Breast epithelium (tissue), 4 donors: ENCODE results near the gene CDCA4. TPM values are rescaled to one million over a fixed set of nuclear protein-coding genes. Genes with fewer than 3 reads are reported as not detected.

Experiments
- DNase-seq, 2 donors: peaks; one replicate each; pipeline ENCODE4 v3.0.0-alpha.2; 2019; ENCODE audit warnings: low spot score in 2 of 2
- H3K27ac ChIP-seq, 2 donors: fragments of 200-600 bp; sonication (generic) in 1 of 2; one replicate each; pipeline ENCODE4 v1.5.1; 2016 to 2019; ENCODE audit warnings: mild to moderate bottlenecking in 1 of 2
- H3K27me3 ChIP-seq, 2 donors: fragments of 200-600 bp; sonication (generic) in 1 of 2; one replicate each; pipeline versions ENCODE4 v1.5.1 to v1.6.0; 2017 to 2019; ENCODE audit warnings: control low read depth in 1 of 2, mild to moderate bottlenecking in 1 of 2
- H3K36me3 ChIP-seq: fragments of 200-600 bp; one replicate; pipeline ENCODE4 v1.5.1; 2019
- H3K4me1 ChIP-seq, 2 donors: fragments of 200-600 bp; sonication (generic); one replicate each; pipeline ENCODE4 v1.5.1; 2016 to 2019; ENCODE audit warnings: control low read depth in 1 of 2
- H3K4me3 ChIP-seq, 3 donors: fragments of 200-600 bp; sonication (generic); 1 replicate in 2 of 3; 2 replicates in 1 of 3; pipeline ENCODE4 v1.5.1; 2016 to 2019; ENCODE audit warnings: mild to moderate bottlenecking in 3 of 3, moderate library complexity in 2 of 3
- H3K9me3 ChIP-seq, 2 donors: fragments of 200-600 bp; sonication (generic) in 1 of 2; one replicate each; pipeline ENCODE4 v1.5.1; 2016 to 2019; ENCODE audit warnings: control low read depth in 1 of 2
- POLR2A ChIP-seq: fragments of 450-650 bp; IDR thresholded peaks from one replicate; pipeline ENCODE4 v1.6.1; 2016; ENCODE audit warnings: antibody characterized with exemption, mild to moderate bottlenecking, moderate library complexity
- POLR2AphosphoS5 ChIP-seq, 3 donors: sonication (generic); formaldehyde crosslinking; IDR thresholded peaks; one replicate each; pipeline ENCODE4 v1.6.1; 2017; ENCODE audit warnings: antibody characterized with exemption in 3 of 3
- intact Hi-C: fragments of 100-400 bp; cut with DNase I; formaldehyde crosslinking; loops from one replicate; pipeline ENCODE4 v1.15.1; 2023; ENCODE audit warnings: low total_unique reads
- total RNA-seq, 3 donors: library from RNA; depleted of rRNA; stranded (reverse); fragments of >200 nt; gene quantifications; one replicate each; pipeline ENCODE4 v1.1.0, GENCODE V29; 2016
- TF ChIP-seq, protein P1 (sequence below), 3 donors: fragments of 450-650 bp; IDR thresholded peaks; one replicate each; pipeline ENCODE4 v1.5.1; 2016 to 2017; ENCODE audit warnings: antibody characterized with exemption in 3 of 3, mild to moderate bottlenecking in 3 of 3, moderate library complexity in 3 of 3

CDCA4 gene
- total RNA-seq, 3 donors from 2014 or later: 5.1 to 10.4 (median 10.2) TPM

GRCh38 chr14:104981699-104982541 is 39.0 kb downstream of the CDCA4 start:
- intact Hi-C loops: no loop called here
- Histone ChIP-seq H3K9me3 (no peaks in the 10 kb centered on the region), H3K27ac (no peak overlapping the region), H3K4me1 (peaks cover 3 to 15% of the 10 kb centered on the region in 2 donors), H3K4me3 (no peak overlapping the region), H3K27me3 (no peaks in the 10 kb centered on the region), H3K36me3 (no peaks in the 10 kb centered on the region)
- no peak for DNase-seq
- no peak for TF ChIP-seq POLR2AphosphoS5 (IDR thresholded peaks at IDR 0.05)
- TF ChIP-seq, protein P1, sequence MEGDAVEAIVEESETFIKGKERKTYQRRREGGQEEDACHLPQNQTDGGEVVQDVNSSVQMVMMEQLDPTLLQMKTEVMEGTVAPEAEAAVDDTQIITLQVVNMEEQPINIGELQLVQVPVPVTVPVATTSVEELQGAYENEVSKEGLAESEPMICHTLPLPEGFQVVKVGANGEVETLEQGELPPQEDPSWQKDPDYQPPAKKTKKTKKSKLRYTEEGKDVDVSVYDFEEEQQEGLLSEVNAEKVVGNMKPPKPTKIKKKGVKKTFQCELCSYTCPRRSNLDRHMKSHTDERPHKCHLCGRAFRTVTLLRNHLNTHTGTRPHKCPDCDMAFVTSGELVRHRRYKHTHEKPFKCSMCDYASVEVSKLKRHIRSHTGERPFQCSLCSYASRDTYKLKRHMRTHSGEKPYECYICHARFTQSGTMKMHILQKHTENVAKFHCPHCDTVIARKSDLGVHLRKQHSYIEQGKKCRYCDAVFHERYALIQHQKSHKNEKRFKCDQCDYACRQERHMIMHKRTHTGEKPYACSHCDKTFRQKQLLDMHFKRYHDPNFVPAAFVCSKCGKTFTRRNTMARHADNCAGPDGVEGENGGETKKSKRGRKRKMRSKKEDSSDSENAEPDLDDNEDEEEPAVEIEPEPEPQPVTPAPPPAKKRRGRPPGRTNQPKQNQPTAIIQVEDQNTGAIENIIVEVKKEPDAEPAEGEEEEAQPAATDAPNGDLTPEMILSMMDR (IDR thresholded peaks at IDR 0.05): no peak
- TF ChIP-seq POLR2A: no peak

DNA sequence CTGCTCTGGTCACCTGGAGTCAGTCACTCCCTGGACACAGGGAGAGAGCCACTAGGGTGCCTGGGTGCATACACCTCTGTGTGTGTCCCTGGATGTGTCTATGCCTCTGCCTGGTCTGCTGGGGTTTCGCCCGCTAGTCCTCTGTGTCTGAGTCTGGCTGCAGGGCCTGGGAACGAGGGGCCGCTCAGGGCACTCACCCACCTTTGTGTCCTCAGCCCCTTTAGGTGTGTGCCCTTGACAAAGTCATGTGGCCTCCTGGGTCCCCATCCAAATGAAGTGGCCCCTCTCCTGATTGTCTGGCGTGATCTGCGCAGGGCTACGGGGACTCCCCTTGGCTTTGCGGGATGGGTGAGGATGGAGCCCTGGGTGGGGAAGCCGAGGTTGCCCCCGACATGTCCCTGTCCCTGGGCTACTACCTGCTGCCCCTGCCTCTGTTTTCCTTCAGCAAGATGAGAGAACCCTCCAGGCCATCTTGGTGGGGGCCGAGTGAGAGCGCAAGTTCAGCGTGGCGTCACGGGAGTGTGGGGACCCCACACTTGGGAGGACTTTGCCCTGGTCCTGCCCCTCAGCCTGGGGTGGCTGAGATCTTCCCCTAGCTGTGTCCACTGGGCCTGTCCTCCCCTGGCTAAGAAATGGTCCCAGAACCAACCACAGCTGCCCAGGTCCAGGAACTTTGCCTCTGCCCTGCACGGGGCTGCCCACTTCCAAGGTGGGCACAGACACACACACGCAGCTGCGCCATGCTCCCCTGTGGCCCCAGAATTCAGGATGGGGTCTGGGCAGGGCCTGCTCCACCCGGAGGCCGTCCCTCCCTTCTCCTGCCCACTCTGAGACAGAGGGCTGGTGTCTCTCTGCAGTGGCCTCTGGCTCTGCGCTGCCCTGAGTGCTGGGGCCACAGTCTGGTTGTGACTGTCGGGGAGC is 40.0 kb downstream of the CDCA4 start:
- Histone ChIP-seq H3K4me1 (peaks cover 4 to 17% of the 10 kb centered on the region in 2 donors), H3K36me3 (no peaks in the 10 kb centered on the region), H3K27me3 (no peaks in the 10 kb centered on the region), H3K27ac (peak overlapping the region; percentile 10 to 56), H3K4me3 (no peak overlapping the region), H3K9me3 (no peaks in the 10 kb centered on the region)
- no peak for DNase-seq
- TF ChIP-seq, protein P1 (IDR thresholded peaks at IDR 0.05): no peak
- no peak for TF ChIP-seq POLR2A
- no peak for TF ChIP-seq POLR2AphosphoS5 (IDR thresholded peaks at IDR 0.05)
- intact Hi-C loops: no loop called here

DNA sequence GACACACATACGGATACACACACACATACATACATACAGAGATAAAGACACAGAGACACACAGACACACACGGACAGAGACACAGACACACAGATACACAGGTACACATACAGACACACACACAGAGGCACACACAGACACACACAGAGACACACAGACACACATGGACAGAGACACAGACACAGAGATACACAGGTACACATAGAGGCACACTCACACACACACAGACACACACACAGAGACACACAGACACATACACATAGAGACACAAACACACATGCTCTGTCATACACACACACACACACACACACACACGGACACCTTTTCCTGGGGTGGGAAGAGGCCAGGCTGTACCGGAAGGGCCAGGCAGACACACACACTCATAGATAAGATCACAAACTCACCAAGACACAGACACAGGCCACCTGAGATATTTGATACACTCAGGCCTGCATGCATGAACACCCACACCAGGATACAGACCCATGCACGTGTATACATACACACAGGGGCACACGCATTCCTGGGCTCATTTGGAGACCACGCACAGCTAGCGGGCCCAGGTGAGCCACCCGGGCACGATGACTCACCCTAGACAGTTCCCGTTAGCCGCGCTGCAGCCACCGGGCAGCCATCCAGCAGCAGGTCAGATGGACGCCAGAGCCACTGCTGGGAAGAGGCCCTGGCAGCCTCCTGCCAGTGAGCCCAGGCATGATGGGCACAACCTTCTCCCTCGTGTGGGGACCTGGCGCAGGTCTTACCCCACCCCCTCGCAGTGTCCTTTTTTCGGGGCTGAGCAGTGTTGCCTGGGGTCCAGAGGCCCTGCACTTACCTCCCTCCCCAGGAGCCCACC is 40.9 kb downstream of the CDCA4 start:
- no peak for TF ChIP-seq POLR2A
- TF ChIP-seq POLR2AphosphoS5 (IDR thresholded peaks at IDR 0.05): peak; percentile 22 to 56 (median 32)
- TF ChIP-seq, protein P1 (IDR thresholded peaks at IDR 0.05): no peak
- peak in 1 of 2 donors; percentile 86 for DNase-seq
- Histone ChIP-seq H3K27me3 (no peaks in the 10 kb centered on the region), H3K27ac (peak overlapping the region; percentile 10 to 63), H3K36me3 (no peaks in the 10 kb centered on the region), H3K4me1 (peaks cover 4 to 26% of the 10 kb centered on the region in 2 donors), H3K9me3 (no peaks in the 10 kb centered on the region), H3K4me3 (no peak overlapping the region)
- intact Hi-C loops: no loop called here

GRCh38 chr14:104978746-104979691 is 41.9 kb downstream of the CDCA4 start:
- no peak for DNase-seq
- Histone ChIP-seq H3K4me1 (peaks cover 7 to 36% of the 10 kb centered on the region in 2 donors), H3K27ac (peak overlapping the region; percentile 10 to 63), H3K27me3 (no peaks in the 10 kb centered on the region), H3K36me3 (no peaks in the 10 kb centered on the region), H3K9me3 (no peaks in the 10 kb centered on the region), H3K4me3 (peak overlapping the region; percentile 49 to 78 (median 58))
- intact Hi-C loops: no loop called here
- TF ChIP-seq POLR2A (no peak), POLR2AphosphoS5 (IDR thresholded peaks at IDR 0.05) (no peak)
- TF ChIP-seq, protein P1 (IDR thresholded peaks at IDR 0.05): no peak
